Measurements from ENCODE around the gene IRX1. TPM values are rescaled to one million over a fixed set of nuclear protein-coding genes. Genes with fewer than 3 reads are reported as not detected.

The IRX1 gene
- polyA plus RNA-seq, 2 of the 4 experiments (the other 2 are of a cell fraction): not detected

DNA sequence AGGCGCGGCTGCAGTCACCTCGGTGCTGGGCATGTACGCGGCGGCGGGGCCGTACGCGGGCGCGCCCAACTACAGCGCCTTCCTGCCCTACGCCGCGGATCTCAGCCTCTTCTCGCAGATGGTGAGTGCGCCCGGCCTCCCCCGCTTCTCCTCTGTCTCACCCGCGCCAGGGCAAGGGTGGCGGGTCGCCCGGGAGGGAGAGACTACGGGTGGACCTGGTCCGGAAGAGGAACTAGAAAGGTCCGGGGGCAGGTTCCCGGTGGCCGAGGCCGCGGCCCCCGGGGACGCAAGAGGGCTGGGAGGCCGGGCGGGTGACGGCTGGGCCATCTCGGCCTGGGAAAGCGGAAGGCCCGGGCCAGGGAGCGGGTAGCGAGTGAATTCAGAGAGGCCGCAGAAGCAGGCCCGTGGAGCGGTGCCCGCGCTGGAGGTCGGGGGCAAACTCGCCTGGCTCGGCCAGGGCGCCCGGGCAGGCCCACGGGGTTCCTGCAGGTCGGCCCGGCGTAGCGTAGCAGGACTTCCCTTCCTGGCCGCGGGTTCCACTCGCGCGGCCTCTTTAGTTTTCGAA, 711 bp downstream of the IRX1 start (continued):
- TF ChIP-seq, protein P1, sequence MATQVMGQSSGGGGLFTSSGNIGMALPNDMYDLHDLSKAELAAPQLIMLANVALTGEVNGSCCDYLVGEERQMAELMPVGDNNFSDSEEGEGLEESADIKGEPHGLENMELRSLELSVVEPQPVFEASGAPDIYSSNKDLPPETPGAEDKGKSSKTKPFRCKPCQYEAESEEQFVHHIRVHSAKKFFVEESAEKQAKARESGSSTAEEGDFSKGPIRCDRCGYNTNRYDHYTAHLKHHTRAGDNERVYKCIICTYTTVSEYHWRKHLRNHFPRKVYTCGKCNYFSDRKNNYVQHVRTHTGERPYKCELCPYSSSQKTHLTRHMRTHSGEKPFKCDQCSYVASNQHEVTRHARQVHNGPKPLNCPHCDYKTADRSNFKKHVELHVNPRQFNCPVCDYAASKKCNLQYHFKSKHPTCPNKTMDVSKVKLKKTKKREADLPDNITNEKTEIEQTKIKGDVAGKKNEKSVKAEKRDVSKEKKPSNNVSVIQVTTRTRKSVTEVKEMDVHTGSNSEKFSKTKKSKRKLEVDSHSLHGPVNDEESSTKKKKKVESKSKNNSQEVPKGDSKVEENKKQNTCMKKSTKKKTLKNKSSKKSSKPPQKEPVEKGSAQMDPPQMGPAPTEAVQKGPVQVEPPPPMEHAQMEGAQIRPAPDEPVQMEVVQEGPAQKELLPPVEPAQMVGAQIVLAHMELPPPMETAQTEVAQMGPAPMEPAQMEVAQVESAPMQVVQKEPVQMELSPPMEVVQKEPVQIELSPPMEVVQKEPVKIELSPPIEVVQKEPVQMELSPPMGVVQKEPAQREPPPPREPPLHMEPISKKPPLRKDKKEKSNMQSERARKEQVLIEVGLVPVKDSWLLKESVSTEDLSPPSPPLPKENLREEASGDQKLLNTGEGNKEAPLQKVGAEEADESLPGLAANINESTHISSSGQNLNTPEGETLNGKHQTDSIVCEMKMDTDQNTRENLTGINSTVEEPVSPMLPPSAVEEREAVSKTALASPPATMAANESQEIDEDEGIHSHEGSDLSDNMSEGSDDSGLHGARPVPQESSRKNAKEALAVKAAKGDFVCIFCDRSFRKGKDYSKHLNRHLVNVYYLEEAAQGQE (IDR thresholded peaks at IDR 0.05): no peak
- no peak for TF ChIP-seq CBX8 (IDR thresholded peaks at IDR 0.05)
- TF ChIP-seq, protein P2, sequence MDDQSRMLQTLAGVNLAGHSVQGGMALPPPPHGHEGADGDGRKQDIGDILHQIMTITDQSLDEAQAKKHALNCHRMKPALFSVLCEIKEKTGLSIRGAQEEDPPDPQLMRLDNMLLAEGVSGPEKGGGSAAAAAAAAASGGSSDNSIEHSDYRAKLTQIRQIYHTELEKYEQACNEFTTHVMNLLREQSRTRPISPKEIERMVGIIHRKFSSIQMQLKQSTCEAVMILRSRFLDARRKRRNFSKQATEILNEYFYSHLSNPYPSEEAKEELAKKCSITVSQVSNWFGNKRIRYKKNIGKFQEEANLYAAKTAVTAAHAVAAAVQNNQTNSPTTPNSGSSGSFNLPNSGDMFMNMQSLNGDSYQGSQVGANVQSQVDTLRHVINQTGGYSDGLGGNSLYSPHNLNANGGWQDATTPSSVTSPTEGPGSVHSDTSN (IDR thresholded peaks at IDR 0.05): no peak
- no peak for TF ChIP-seq E2F6 (IDR thresholded peaks at IDR 0.05; ENCODE audit: borderline replicate concordance, low read depth)
- TF ChIP-seq NR3C1 (IDR thresholded peaks at IDR 0.05): no peak
- TF ChIP-seq, protein P3, sequence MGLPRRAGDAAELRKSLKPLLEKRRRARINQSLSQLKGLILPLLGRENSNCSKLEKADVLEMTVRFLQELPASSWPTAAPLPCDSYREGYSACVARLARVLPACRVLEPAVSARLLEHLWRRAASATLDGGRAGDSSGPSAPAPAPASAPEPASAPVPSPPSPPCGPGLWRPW (IDR thresholded peaks at IDR 0.05): no peak

DNA sequence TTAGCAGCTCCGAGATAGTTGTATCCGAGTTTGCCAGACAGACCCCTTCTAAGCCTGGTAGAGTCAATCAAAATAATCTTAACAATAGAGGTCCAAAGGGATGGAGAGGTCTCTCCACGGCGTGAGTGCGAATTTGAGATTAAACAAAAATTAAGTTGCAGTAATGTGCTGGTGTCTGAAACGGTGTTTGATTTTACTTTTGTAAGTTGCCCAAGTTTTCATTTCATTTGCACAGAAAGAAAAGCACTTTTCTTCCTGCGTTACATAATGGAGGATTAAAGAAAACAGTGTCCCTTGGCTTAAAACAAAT, 1.2 kb downstream of the IRX1 start:
- DNase-seq (ENCODE audit: low read depth in 1 of 2, low spot score in 1 of 2) (no peak), ATAC-seq (no peak), FAIRE-seq (no peak)
- CTCF ChIA-PET: no interaction called here
- POLR2A ChIA-PET: no interaction called here
- Histone ChIP-seq H3K9me3 (no peaks in the 10 kb centered on the region; the same call in 2 of the 3 replicates), H3K4me3 (no peak overlapping the region), H3K27ac (no peak overlapping the region), H3K4me1 (no peaks in the 10 kb centered on the region), H3K4me2 (no peak overlapping the region)
- WGBS (ENCODE audit: missing lambda C conversion rate): 55% methylated on average over 7 of the region's 7 CpGs
- TF ChIP-seq HOXB5 (CRISPR knock-in tag; IDR thresholded peaks at IDR 0.05): no peak
- TF ChIP-seq RARB (CRISPR knock-in tag; IDR thresholded peaks at IDR 0.05): no peak
- TF ChIP-seq NPAS2 (CRISPR knock-in tag; IDR thresholded peaks at IDR 0.05; ENCODE audit: borderline replicate concordance): no peak
- no peak for TF ChIP-seq CHD4 (IDR thresholded peaks at IDR 0.05; ENCODE audit: borderline replicate concordance)
- TF ChIP-seq CTCF (IDR thresholded peaks at IDR 0.05): no peak
- TF ChIP-seq RCOR1 (IDR thresholded peaks at IDR 0.05; ENCODE audit: low read depth, low read length): no peak
- no peak for TF ChIP-seq CEBPB (IDR thresholded peaks at IDR 0.05)
- no peak for TF ChIP-seq SMC3 (IDR thresholded peaks at IDR 0.05)
- no peak for TF ChIP-seq BHLHE40 (IDR thresholded peaks at IDR 0.05; ENCODE audit: low read depth, low read length)

- FAIRE-seq: no peak
- POLR2A ChIA-PET: no interaction called here
- CTCF ChIA-PET: no interaction called here
- Histone ChIP-seq H3K4me2 (no peak overlapping the region), H3K4me3 (no peak overlapping the region), H3K4me1 (no peaks in the 10 kb centered on the region), H3K9me3 (no peaks in the 10 kb centered on the region; the same call in 2 of the 3 replicates), H3K27ac (no peak overlapping the region)
- no peak for ATAC-seq
- no peak for DNase-seq (ENCODE audit: low read depth in 1 of 2, low spot score in 1 of 2)
- WGBS (ENCODE audit: missing lambda C conversion rate): 75% methylated on average over 42 of the region's 42 CpGs
- no peak for TF ChIP-seq ZC3H11A (IDR thresholded peaks at IDR 0.05)
- no peak for TF ChIP-seq KDM5A (IDR thresholded peaks at IDR 0.05)
- TF ChIP-seq CEBPB (IDR thresholded peaks at IDR 0.05): no peak
- no peak for TF ChIP-seq POLR2AphosphoS2 (conservative IDR thresholded peaks at IDR 0.05; ENCODE audit: low read length)
- no peak for TF ChIP-seq ZSCAN20 (CRISPR knock-in tag; IDR thresholded peaks at IDR 0.05)
- TF ChIP-seq GATA3 (IDR thresholded peaks at IDR 0.05; ENCODE audit: borderline replicate concordance): no peak
- no peak for TF ChIP-seq CHD4 (IDR thresholded peaks at IDR 0.05; ENCODE audit: borderline replicate concordance)
- no peak for TF ChIP-seq SMC3 (IDR thresholded peaks at IDR 0.05)
- no peak for TF ChIP-seq BHLHE40 (IDR thresholded peaks at IDR 0.05; ENCODE audit: low read depth, low read length)
- TF ChIP-seq HOXB5 (CRISPR knock-in tag; IDR thresholded peaks at IDR 0.05): no peak
- TF ChIP-seq BCL3 (IDR thresholded peaks at IDR 0.05): no peak
- TF ChIP-seq FOXS1 (CRISPR knock-in tag; IDR thresholded peaks at IDR 0.05): no peak
- TF ChIP-seq E2F6 (IDR thresholded peaks at IDR 0.05; ENCODE audit: borderline replicate concordance, low read depth): no peak
- no peak for TF ChIP-seq RCOR1 (IDR thresholded peaks at IDR 0.05; ENCODE audit: low read depth, low read length)
Observed at GRCh38 chr5:3597167-3598007, 1.8 kb downstream of the IRX1 start.
